Fibroblast of lung (primary cell): Measurements from ENCODE around the gene NAGLU. TPM values are rescaled to one million over a fixed set of nuclear protein-coding genes. Genes with fewer than 3 reads are reported as not detected.
A peak's percentile ranks its signal among the peaks of the same experiment; 100 is the strongest.

ENCODE experiments used
- DNase-seq, 2 donors: peaks; one replicate each; pipeline versions ENCODE4 v3.0.0 to v3.0.0-alpha.2; 2010; ENCODE audit warnings: low read depth in 2 of 2
- H2AFZ ChIP-seq: 2 replicates; pipeline ENCODE4 v1.5.1; 2012; ENCODE audit warnings: low read length, control low read depth, inconsistent platforms
- H3K27ac ChIP-seq: 2 replicates; pipeline ENCODE4 v1.5.1; 2011; ENCODE audit warnings: low read length, control low read depth; ENCODE audit not compliant: insufficient read depth
- H3K27me3 ChIP-seq: 2 replicates; pipeline ENCODE4 v1.5.1; 2011; ENCODE audit warnings: mild to moderate bottlenecking, low read length; ENCODE audit not compliant: control insufficient read depth, insufficient read depth
- H3K36me3 ChIP-seq: 2 replicates; pipeline ENCODE4 v1.5.1; 2011; ENCODE audit warnings: low read length; ENCODE audit not compliant: control insufficient read depth, insufficient read depth
- H3K4me1 ChIP-seq: 2 replicates; pipeline ENCODE4 v1.5.1; 2011; ENCODE audit warnings: low read length; ENCODE audit not compliant: control insufficient read depth, insufficient read depth; ENCODE audit errors: extremely low read depth
- H3K4me2 ChIP-seq: 2 replicates; pipeline ENCODE4 v1.5.1; 2011; ENCODE audit warnings: low read length, control low read depth; ENCODE audit not compliant: insufficient read depth; ENCODE audit errors: extremely low read depth
- H3K4me3 ChIP-seq, 4 experiments: fragments of 200-600 bp in 1 of 4; sonication (generic) in 1 of 4; replicated peaks in 1 of 4; 2 replicates each; pipeline ENCODE4 v1.5.1; 2011 to 2016; ENCODE audit warnings: low read length in 4 of 4, low read depth in 3 of 4, mild to moderate bottlenecking in 3 of 4, control low read depth in 2 of 4, inconsistent platforms in 1 of 4, mixed read lengths in 1 of 4; ENCODE audit not compliant: insufficient read depth in 1 of 4; ENCODE audit errors: control extremely low read depth in 1 of 4
- H3K79me2 ChIP-seq: 2 replicates; pipeline ENCODE4 v1.5.1; 2012; ENCODE audit warnings: mild to moderate bottlenecking, low read length, inconsistent platforms; ENCODE audit not compliant: control insufficient read depth, insufficient read depth
- H3K9ac ChIP-seq: 2 replicates; pipeline ENCODE4 v1.5.1; 2011; ENCODE audit warnings: mild to moderate bottlenecking, low read length, control low read depth; ENCODE audit not compliant: insufficient read depth
- H3K9me3 ChIP-seq: 2 replicates; pipeline ENCODE4 v1.5.1; 2012; ENCODE audit warnings: low read depth, low read length; ENCODE audit not compliant: control insufficient read depth, insufficient read depth
- H4K20me1 ChIP-seq: 2 replicates; pipeline ENCODE4 v1.5.1; 2011; ENCODE audit warnings: low read length; ENCODE audit not compliant: control insufficient read depth, insufficient read depth; ENCODE audit errors: extremely low read depth
- EZH2 ChIP-seq: IDR thresholded peaks from 2 replicates; pipeline ENCODE4 v1.5.1; 2012; ENCODE audit warnings: low read length, control low read depth, mild to moderate bottlenecking; ENCODE audit errors: missing control alignments
- polyA plus RNA-seq, 2 donors: library from polyadenylated mRNA; depleted of rRNA in 1 of 2; stranded (reverse) in 1 of 2; unstranded in 1 of 2; fragments of >200 nt; gene quantifications; 2 replicates each; pipeline ENCODE4 v1.2.1, GENCODE V29; 2011 to 2012; ENCODE audit warnings: missing spikeins in 1 of 2
- total RNA-seq: library from RNA; depleted of rRNA; stranded (reverse); fragments of >200 nt; gene quantifications from 2 replicates; pipeline ENCODE4 v1.2.1, GENCODE V29; 2014
- TF ChIP-seq, protein P1 (sequence below), 2 donors: IDR thresholded peaks in 1 of 2; conservative IDR thresholded peaks in 1 of 2; 1 replicate in 1 of 2; 2 replicates in 1 of 2; pipeline ENCODE4 v1.5.1; 2011 to 2012; ENCODE audit warnings: low read length in 2 of 2, control low read depth in 1 of 2, inconsistent platforms in 1 of 2, low read depth in 1 of 2, mild to moderate bottlenecking in 1 of 2

The NAGLU gene
- total and polyA plus RNA-seq, 2 donors (not counting 1 experiment from before 2014, with no cell fraction given) = 19.5 to 31.9 TPM

DNA sequence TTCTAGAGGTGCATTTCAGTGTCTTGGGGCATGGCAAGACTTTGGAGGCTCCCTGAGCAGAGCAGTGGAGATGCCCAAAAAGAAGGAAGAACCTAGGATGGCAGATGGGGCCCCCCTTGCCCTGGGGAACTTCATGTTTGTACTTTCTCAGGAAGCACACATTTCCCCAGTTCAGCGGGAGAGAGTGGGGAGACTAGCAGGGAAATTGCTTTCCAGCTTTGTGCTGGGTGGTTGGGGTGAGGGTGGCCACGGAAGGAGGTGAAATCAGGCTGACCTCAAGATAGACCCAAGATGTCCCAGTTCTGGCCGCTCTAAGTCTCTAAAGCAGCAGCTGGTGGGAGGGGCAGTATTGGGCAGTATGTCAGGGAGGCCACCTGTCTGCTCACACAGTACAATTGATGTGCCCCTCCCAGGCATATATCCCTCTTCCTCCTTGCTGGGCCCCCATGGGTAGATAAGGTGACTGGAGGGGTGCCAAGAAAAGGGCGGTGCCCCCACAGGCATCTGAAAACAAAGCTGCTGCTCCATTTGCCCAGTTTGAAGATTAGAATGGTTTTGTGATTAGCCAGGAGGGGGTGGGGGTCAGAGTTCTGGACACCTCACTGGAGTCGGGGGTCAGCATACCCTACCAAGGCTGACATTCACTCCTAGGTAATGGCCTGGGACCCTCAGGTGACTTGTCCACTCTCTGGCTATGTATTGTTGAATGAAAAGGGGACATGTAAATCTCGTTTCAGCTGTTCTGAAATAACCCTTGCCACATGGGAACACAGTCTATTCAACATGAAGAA, 17.1 kb upstream of the NAGLU start:
- Histone ChIP-seq H3K4me1 (peaks cover 55% of the 10 kb centered on the region), H3K4me3 (no peak overlapping the region)
- DNase-seq = peak; percentile 55 to 63

DNA sequence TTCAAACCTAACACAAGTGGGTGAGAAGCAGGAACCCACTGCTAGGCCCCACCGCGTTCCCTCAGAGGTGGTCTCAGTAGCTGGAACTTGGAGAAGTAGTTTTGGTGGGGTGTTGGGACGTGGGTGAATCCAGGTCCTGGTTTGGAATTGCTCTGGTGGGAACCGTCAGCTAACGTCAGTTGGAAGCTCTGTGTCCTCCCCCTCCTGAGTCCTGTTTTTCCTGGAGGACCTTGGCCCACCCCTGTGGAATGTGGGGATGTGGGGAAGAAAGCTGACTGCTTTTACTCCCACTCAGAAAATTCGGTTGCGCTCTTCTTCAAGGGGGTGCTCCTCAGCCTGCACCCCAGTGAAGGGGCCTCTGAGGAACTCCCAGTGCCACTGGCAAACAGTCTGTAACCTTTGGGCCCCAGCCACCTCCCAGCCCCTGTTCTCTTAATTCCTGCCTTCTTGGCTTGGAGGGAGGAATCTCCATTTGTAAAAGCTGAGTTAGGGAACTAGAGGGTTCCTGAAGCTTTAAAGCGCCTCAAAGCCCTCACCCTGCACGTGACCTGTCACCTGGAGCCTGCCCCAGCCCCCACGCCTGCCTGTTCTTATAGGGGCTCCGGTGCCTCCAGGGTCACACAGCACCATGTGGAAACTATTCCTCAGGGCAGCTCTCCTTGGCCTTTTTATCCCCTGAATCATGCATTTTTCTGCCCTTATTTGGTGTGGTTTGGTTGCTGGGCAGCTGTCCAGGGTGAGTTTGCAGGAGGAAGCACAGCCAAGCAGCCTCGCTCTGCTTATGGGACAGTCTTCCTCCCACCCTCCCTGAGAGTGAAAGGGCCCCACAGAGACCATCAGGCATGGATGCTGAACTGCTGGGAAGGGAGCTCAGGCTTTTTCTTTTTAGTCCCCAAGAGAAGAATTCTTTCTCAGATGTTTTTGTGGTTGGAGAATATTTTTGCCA, 16.2 kb upstream of the NAGLU start:
- TF ChIP-seq, protein P1, sequence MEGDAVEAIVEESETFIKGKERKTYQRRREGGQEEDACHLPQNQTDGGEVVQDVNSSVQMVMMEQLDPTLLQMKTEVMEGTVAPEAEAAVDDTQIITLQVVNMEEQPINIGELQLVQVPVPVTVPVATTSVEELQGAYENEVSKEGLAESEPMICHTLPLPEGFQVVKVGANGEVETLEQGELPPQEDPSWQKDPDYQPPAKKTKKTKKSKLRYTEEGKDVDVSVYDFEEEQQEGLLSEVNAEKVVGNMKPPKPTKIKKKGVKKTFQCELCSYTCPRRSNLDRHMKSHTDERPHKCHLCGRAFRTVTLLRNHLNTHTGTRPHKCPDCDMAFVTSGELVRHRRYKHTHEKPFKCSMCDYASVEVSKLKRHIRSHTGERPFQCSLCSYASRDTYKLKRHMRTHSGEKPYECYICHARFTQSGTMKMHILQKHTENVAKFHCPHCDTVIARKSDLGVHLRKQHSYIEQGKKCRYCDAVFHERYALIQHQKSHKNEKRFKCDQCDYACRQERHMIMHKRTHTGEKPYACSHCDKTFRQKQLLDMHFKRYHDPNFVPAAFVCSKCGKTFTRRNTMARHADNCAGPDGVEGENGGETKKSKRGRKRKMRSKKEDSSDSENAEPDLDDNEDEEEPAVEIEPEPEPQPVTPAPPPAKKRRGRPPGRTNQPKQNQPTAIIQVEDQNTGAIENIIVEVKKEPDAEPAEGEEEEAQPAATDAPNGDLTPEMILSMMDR (conservative IDR thresholded peaks at IDR 0.05 in 1 of 2, IDR thresholded peaks at IDR 0.05 in 1 of 2; ENCODE audit: low read depth in 1 of 2, low read length in 2 of 2) = no peak
- no peak for TF ChIP-seq EZH2
- peak; percentile 99 for DNase-seq
- H3K27ac ChIP-seq = peak overlapping the region; percentile 97
- H3K27me3 ChIP-seq = no peaks in the 10 kb centered on the region
- peaks cover 6% of the 10 kb centered on the region for H3K36me3 ChIP-seq
- H3K9ac ChIP-seq = peak overlapping the region; percentile 54
- H3K4me2 ChIP-seq = peak overlapping the region; percentile 60
- H3K79me2 ChIP-seq = no peaks in the 10 kb centered on the region
- no peaks in the 10 kb centered on the region for H4K20me1 ChIP-seq
- peaks cover 55% of the 10 kb centered on the region for H3K4me1 ChIP-seq
- no peak overlapping the region for H3K4me3 ChIP-seq
- no peaks in the 10 kb centered on the region for H3K9me3 ChIP-seq
- H2AFZ ChIP-seq = no peak overlapping the region

More for the DNA sequence above, 17.1 kb upstream of the NAGLU start:
- Histone ChIP-seq H3K9ac (peak overlapping the region; percentile 52), H2AFZ (no peak overlapping the region), H3K4me2 (peak overlapping the region; percentile 60), H3K9me3 (no peaks in the 10 kb centered on the region), H4K20me1 (no peaks in the 10 kb centered on the region), H3K79me2 (no peaks in the 10 kb centered on the region), H3K36me3 (peaks cover 10% of the 10 kb centered on the region), H3K27ac (peak overlapping the region; percentile 97), H3K27me3 (no peaks in the 10 kb centered on the region)
- TF ChIP-seq, protein P1 (conservative IDR thresholded peaks at IDR 0.05 in 1 of 2, IDR thresholded peaks at IDR 0.05 in 1 of 2; ENCODE audit: low read depth in 1 of 2, low read length in 2 of 2) = no peak
- no peak for TF ChIP-seq EZH2

DNA sequence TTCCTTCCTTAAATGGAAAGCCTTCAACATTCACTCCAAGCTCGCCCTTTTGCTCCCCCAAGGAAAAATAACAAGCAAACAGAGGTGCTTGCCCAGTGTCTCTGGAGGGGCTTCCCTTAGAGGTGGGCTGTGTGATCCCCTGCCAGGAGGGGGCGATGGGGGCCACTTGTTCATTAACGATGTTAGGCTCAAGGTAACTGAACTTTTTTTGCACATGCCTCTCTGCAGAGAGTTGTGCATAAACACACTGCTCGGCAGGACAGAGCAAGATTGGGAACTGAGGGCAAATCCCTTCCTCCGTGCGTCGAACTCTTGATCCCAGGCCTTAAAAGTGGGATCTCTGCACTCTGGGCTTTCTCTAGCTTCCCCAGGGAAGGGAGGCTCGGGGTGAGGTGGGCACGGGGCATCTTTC, 15.5 kb upstream of the NAGLU start:
- H3K79me2 ChIP-seq = no peaks in the 10 kb centered on the region
- H3K4me2 ChIP-seq = peak overlapping the region; percentile 42
- peak overlapping the region; percentile 1 for H3K9ac ChIP-seq
- H3K27me3 ChIP-seq = no peaks in the 10 kb centered on the region
- no peaks in the 10 kb centered on the region for H4K20me1 ChIP-seq
- peak overlapping the region in 1 of 4 experiments; percentile 20 for H3K4me3 ChIP-seq
- peaks cover 57% of the 10 kb centered on the region for H3K4me1 ChIP-seq
- no peaks in the 10 kb centered on the region for H3K9me3 ChIP-seq
- DNase-seq = no peak
- peaks cover 6% of the 10 kb centered on the region for H3K36me3 ChIP-seq
- peak overlapping the region; percentile 97 for H3K27ac ChIP-seq
- TF ChIP-seq, protein P1 (conservative IDR thresholded peaks at IDR 0.05 in 1 of 2, IDR thresholded peaks at IDR 0.05 in 1 of 2; ENCODE audit: low read depth in 1 of 2, low read length in 2 of 2) = peak in 1 of 2 donors; percentile 14
- TF ChIP-seq EZH2 = no peak
- no peak overlapping the region for H2AFZ ChIP-seq
